ENCODE results near the gene LRRC10B. TPM values are rescaled to one million over a fixed set of nuclear protein-coding genes. Genes with fewer than 3 reads are reported as not detected.

The LRRC10B gene
- total and polyA plus RNA-seq, 2 donors, result 2.7 TPM; not detected in 1

DNA sequence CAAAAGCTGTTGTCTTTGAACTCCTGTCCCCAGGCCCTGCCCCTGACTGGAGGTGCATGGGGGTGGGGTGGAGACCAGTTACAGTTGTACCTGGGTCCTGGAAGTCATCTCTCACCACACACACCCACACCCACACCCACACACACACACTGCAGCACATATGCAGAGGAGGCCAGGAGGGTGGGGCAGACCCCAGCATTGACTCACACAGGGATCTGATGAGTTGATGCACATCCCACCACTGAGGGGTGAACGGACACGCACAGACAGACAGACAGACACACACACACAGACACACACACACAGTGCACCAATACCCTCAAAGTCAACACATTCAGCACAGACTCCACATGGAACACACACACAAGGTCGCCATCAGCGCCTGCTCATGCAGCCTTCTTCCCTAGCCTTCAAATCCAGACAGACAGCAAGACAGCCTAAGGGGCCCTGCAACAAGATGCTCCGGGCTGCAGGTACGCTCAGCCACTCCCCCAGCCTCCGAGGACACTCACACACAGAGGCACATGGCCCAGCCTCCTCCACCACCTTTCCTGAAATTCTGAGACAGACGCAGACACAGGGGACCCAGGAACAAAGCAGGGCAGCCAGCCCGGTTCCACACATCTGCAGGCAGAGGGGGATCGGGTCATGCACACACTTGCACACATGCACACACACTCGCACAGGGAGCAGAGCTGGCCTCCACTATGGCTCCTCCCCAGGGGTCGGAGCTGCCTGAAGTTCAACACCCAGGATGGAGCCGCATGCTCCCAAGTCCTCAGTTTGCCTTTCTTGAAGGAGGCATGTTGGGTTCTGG is 45.8 kb downstream of the LRRC10B start:
- H3K27ac ChIP-seq (ENCODE audit: low read depth), result no peak overlapping the region
- no peaks in the 10 kb centered on the region for H3K36me3 ChIP-seq (ENCODE audit: insufficient read depth)
- no peak for DNase-seq (ENCODE audit: extremely low spot score)
- no peaks in the 10 kb centered on the region for H3K4me1 ChIP-seq (ENCODE audit: insufficient read depth)
- WGBS, result 37% methylated on average over 13 of the region's 13 CpGs
- no peak overlapping the region for H3K4me3 ChIP-seq (ENCODE audit: low read depth, low read length)

DNA sequence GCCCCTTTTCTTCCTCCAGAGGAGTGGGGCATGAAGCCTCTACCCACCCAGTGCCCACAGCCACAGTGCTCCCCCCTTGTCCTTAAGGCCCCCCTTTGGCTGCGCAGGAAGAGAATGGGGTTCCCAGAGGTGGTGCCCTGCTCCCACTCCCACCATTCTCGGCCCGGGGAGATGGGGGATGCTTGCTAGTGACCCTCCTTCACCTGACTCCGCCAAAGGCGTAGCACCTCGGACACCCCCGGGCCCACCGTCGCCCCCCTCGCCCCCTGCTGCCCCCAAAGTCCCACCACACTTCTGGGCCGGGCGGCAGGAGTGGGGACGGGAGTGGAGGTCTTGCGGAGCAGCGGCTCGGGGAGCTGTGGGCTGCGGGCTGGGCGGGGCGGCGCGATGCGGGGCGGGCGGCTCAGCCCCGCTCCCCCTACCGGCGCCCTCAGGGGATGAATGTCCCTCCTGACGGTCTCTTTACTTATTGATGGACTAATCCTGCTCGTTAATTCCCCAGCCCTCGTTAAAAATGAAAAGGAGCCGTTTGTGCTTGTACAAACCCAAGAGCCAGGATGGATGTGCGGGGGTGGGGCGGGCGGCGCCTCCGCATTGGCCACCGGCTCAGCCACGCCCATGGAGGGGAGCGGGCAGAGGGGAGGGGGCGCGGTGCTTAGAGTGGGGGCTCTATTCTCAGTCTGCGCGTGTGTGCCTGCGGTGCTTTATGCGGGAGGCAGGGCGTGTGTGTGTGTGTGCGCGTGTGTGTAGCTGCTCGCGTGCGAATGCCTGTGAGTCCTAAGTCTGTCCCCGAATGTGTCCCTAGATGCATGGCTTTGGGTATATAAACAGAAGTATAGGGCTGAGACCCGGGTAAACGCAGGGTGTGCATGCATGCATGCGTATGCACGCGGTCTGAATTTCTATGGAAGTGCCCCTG is 46.8 kb downstream of the LRRC10B start:
- WGBS, result 6% methylated on average over 57 of the region's 57 CpGs
- H3K4me1 ChIP-seq (ENCODE audit: insufficient read depth), result no peaks in the 10 kb centered on the region
- H3K27ac ChIP-seq (ENCODE audit: low read depth), result no peak overlapping the region
- DNase-seq (ENCODE audit: extremely low spot score), result no peak
- no peaks in the 10 kb centered on the region for H3K36me3 ChIP-seq (ENCODE audit: insufficient read depth)
- no peak overlapping the region for H3K4me3 ChIP-seq (ENCODE audit: low read depth, low read length)

DNA sequence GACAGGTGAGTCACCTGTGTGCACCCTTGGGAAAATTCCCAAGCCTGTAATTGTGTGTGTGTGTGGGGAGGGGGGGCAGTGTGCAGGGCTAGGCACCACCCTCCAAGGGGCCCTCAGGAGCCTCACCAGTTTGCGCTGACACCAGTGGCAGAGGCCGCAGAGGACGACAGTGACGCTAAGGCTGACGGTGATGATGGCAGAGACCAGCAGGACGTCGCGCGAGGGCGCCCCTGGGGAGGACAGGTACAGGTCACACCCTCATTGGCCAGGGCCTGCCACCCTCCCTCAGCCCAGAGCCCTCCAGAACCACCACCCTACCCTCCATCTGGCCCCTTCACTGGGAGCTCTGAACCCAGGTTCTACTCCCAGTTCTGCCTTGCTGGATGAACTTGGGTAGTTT is 47.4 kb downstream of the LRRC10B start:
- DNase-seq (ENCODE audit: extremely low spot score), result no peak
- WGBS, result 56% methylated on average over 10 of the region's 10 CpGs
- Histone ChIP-seq H3K27ac (ENCODE audit: low read depth) (no peak overlapping the region), H3K4me3 (ENCODE audit: low read depth, low read length) (no peak overlapping the region), H3K36me3 (ENCODE audit: insufficient read depth) (no peaks in the 10 kb centered on the region), H3K4me1 (ENCODE audit: insufficient read depth) (no peaks in the 10 kb centered on the region)

DNA sequence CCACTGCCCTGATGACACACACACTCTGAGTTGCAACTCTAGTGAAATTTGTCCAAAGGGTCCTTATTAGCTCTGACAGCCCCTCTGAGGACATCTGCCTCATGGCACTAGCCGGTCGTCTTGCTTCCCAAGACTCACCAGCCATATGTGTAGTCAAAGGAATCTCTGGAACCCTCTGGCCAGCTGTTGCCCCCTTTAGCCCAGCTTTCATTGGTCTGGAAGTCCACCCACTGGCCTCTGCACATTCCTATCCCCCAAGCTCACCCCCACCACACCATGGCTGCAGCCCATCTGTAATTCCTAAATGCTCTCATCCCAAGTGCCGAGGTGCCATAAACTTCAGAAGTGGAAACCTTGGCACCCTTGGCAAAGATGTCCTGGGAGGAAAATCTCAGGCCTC is 48.1 kb downstream of the LRRC10B start:
- WGBS, result 54% methylated on average over 3 of the region's 3 CpGs
- DNase-seq (ENCODE audit: extremely low spot score), result no peak
- H3K36me3 ChIP-seq (ENCODE audit: insufficient read depth), result no peaks in the 10 kb centered on the region
- no peak overlapping the region for H3K4me3 ChIP-seq (ENCODE audit: low read depth, low read length)
- H3K27ac ChIP-seq (ENCODE audit: low read depth), result no peak overlapping the region
- no peaks in the 10 kb centered on the region for H3K4me1 ChIP-seq (ENCODE audit: insufficient read depth)

Small RNA genes within 50 kb of the gene (small RNA-seq; reads per million reads assigned to genes)
- gene MIR4488, result not detected

Other genes with a start within 250 kb of the LRRC10B start
- gene VWCE, start 213.4 kb upstream of the LRRC10B start, total RNA-seq, result 0.63 TPM
- gene VWCE, start 213.4 kb upstream of the LRRC10B start, polyA plus RNA-seq, result 0.67 TPM
- gene DDB1, start 175.6 kb upstream of the LRRC10B start, total RNA-seq, result 136 TPM
- 109 TPM for gene DDB1, start 175.6 kb upstream of the LRRC10B start, polyA plus RNA-seq
- 8.3 TPM for gene TKFC, start 175.5 kb upstream of the LRRC10B start, total RNA-seq
- 27.6 TPM for gene TKFC, start 175.5 kb upstream of the LRRC10B start, polyA plus RNA-seq
- 19.6 TPM for gene CYB561A3, start 146.9 kb upstream of the LRRC10B start, total RNA-seq
- 34.9 TPM for gene CYB561A3, start 146.9 kb upstream of the LRRC10B start, polyA plus RNA-seq
- gene TMEM138, start 146.4 kb upstream of the LRRC10B start, total RNA-seq, result 25.5 TPM
- gene TMEM138, start 146.4 kb upstream of the LRRC10B start, polyA plus RNA-seq, result 34.3 TPM
- 20.5 TPM for gene TMEM216, start 116.2 kb upstream of the LRRC10B start, total RNA-seq
- 17.4 TPM for gene TMEM216, start 116.2 kb upstream of the LRRC10B start, polyA plus RNA-seq
- gene CPSF7, start 78.8 kb upstream of the LRRC10B start, total RNA-seq, result 32.9 TPM
- gene CPSF7, start 78.8 kb upstream of the LRRC10B start, polyA plus RNA-seq, result 61.1 TPM
- gene SDHAF2, start 78.6 kb upstream of the LRRC10B start, total RNA-seq, result 36.6 TPM
- 40.7 TPM for gene SDHAF2, start 78.6 kb upstream of the LRRC10B start, polyA plus RNA-seq
- gene SYT7, start 72.3 kb downstream of the LRRC10B start, total RNA-seq, result 1.1 TPM
- 2.6 TPM for gene SYT7, start 72.3 kb downstream of the LRRC10B start, polyA plus RNA-seq
- 1.8 TPM for gene DAGLA, start 171.6 kb downstream of the LRRC10B start, total RNA-seq
- 2.5 TPM for gene DAGLA, start 171.6 kb downstream of the LRRC10B start, polyA plus RNA-seq
- gene MYRF, start 243.9 kb downstream of the LRRC10B start, total RNA-seq, result 4.7 TPM
- 0.79 TPM for gene MYRF, start 243.9 kb downstream of the LRRC10B start, polyA plus RNA-seq